Heart left ventricle (tissue), 16 donors: ENCODE data around the gene PTBP1. TPM values are rescaled to one million over a fixed set of nuclear protein-coding genes. Genes with fewer than 3 reads are reported as not detected.

Experiments
- ATAC-seq, 4 donors: fragments of 200-7000 bp; cut with Tn5 transposase; one replicate each; pipeline ENCODE4 v1.9.1; 2020 to 2022; ENCODE audit warnings: moderate library complexity in 4 of 4, mild to moderate bottlenecking in 3 of 4, moderate number of reproducible peaks in 1 of 4
- DNase-seq, 5 donors: peaks; one replicate each; pipeline ENCODE4 v3.0.0-alpha.2; 2020
- H3K27ac ChIP-seq, 12 donors: fragments of 200-600 bp; sonication (generic) in 4 of 12; one replicate each; pipeline versions ENCODE4 v1.5.0 to v1.8.0; 2016 to 2022; ENCODE audit warnings: mild to moderate bottlenecking in 2 of 12
- H3K27me3 ChIP-seq, 9 donors: fragments of 200-600 bp; sonication (generic) in 2 of 9; one replicate each; pipeline versions ENCODE4 v1.5.1 to v1.8.0; 2016 to 2022; ENCODE audit warnings: mild to moderate bottlenecking in 3 of 9
- H3K36me3 ChIP-seq, 9 donors: fragments of 200-600 bp; sonication (generic) in 2 of 9; one replicate each; pipeline versions ENCODE4 v1.5.0 to v1.8.0; 2018 to 2022; ENCODE audit warnings: mild to moderate bottlenecking in 2 of 9
- H3K4me1 ChIP-seq, 12 donors: fragments of 200-600 bp; sonication (generic) in 4 of 12; one replicate each; pipeline versions ENCODE4 v1.5.0 to v1.8.0; 2016 to 2022; ENCODE audit warnings: mild to moderate bottlenecking in 3 of 12
- H3K4me3 ChIP-seq, 12 donors: fragments of 200-600 bp; sonication (generic) in 4 of 12; one replicate each; pipeline versions ENCODE4 v1.5.0 to v1.8.0; 2017 to 2022; ENCODE audit warnings: mild to moderate bottlenecking in 9 of 12, moderate library complexity in 4 of 12
- H3K9me3 ChIP-seq, 12 donors: fragments of 200-600 bp; sonication (generic) in 4 of 12; one replicate each; pipeline versions ENCODE4 v1.5.0 to v1.8.0; 2016 to 2022; ENCODE audit warnings: mild to moderate bottlenecking in 1 of 12
- CTCF ChIP-seq, 12 donors: fragments of 200-600 bp; sonication (generic) in 4 of 12; IDR thresholded peaks; one replicate each; pipeline versions ENCODE4 v1.5.0 to v1.8.0; 2018 to 2022; ENCODE audit warnings: antibody characterized with exemption in 12 of 12, mild to moderate bottlenecking in 5 of 12
- POLR2A ChIP-seq, 2 donors: fragments of 450-650 bp; IDR thresholded peaks; one replicate each; pipeline ENCODE4 v1.6.1; 2017; ENCODE audit warnings: antibody characterized with exemption in 2 of 2, mild to moderate bottlenecking in 2 of 2, moderate library complexity in 2 of 2
- WGBS, 4 donors: extraction: QIAGEN DNeasy Blood & Tissue Kit in 2 of 4; methylation state at CpG; one replicate each; pipeline versions ENCODE4 v1.1.5 to v1.1.7; 2013 to 2018; 5-methylcytosine and 5-hydroxymethylcytosine counted together
- intact Hi-C, 10 donors: fragments of 100-400 bp; cut with DNase I; formaldehyde crosslinking; loops; one replicate each; pipeline versions ENCODE4 v1.11.1 to v1.14.2; 2022
- polyA plus RNA-seq, 2 donors: library from polyadenylated mRNA; stranded (reverse); fragments of 200-250 nt; gene quantifications; one replicate each; pipeline ENCODE4 v1.2.3, GENCODE V29; 2013
- total RNA-seq, 9 donors: library from RNA; depleted of rRNA in 2 of 9; stranded (reverse); fragments of >200 nt in 2 of 9; fragmentation: NEBNext Ultra II Directional in 3 of 9; extraction: Animal tissue kit (Norgen Biotek cat#: 25700) in 3 of 9; gene quantifications; one replicate each; pipeline versions ENCODE4 v1.1.0 to v1.2.4, GENCODE V29; 2016 to 2023
- donor health status: ischemic (EF 13 %, LVEDD 7.1; RV severe dilation, severe dysfunction).
- donor health status: healthy with polysubstance abuse.
- donor health status: DM: no; HTN: yes; CAD: no.
- donor health status: DM: no; HTN: no; CAD: no.
- donor health status: ischemic (EF 25% LVEDD 6.9; RV normal size, moderate dysfunction).
- donor health status: ischemic (EF 25% LVEDD 5.7; RV mildly dilated, moderate dysfunction).
- donor health status: healthy.
- donor health status: DM: yes; HTN: yes; CAD: no.
- donor health status: ischemic (EF 35%, LVEDD 5.7; RV mildly dilated, moderate dysfunction).
- donor health status: nonischemic (EF 11% LVEDD 7.7; RV severe dilation, severe dysfunction).
- donor health status: DM: yes; HTN: yes; CAD: no.
- donor health status: PGD.
- donor health status: ischemic (EF 29% LVEDD 5.4; RV normal size, mild dysfunction).
- donor health status: nonischemic (EF 23%, LVEDD 6.1; RV moderate dilation, normal function).

The PTBP1 gene
- total and polyA plus RNA-seq, 11 donors = 39.2 to 144 (median 55.1) TPM

- WGBS, 4 donors = 76 to 100% (median 85%) methylated on average over 2 to 7 of the region's 7 CpGs
- intact Hi-C loops = loop anchor here in 3 of 10 donors (5.0 kb wide), 3 partner anchors 92 to 217 kb away; partner anchors contain the start of genes CFD (in 1 of the 3) and WDR18 (in 1 of the 3)
- ATAC-seq (no peak), DNase-seq (no peak)
- H3K27me3 ChIP-seq = no peaks in the 10 kb centered on the region
- H3K36me3 ChIP-seq = no peaks in the 10 kb centered on the region
- no peak for TF ChIP-seq CTCF (IDR thresholded peaks at IDR 0.05)
- TF ChIP-seq POLR2A (IDR thresholded peaks at IDR 0.05) = no peak
- H3K4me1 ChIP-seq = peaks cover 0 to 1% (median 0%) of the 10 kb centered on the region in 12 donors
- H3K4me3 ChIP-seq = no peak overlapping the region
- no peaks in the 10 kb centered on the region for H3K9me3 ChIP-seq
- H3K27ac ChIP-seq = no peak overlapping the region
These were observed 32.0 kb upstream of the PTBP1 start for GRCh38 chr19:765179-765738.

DNA sequence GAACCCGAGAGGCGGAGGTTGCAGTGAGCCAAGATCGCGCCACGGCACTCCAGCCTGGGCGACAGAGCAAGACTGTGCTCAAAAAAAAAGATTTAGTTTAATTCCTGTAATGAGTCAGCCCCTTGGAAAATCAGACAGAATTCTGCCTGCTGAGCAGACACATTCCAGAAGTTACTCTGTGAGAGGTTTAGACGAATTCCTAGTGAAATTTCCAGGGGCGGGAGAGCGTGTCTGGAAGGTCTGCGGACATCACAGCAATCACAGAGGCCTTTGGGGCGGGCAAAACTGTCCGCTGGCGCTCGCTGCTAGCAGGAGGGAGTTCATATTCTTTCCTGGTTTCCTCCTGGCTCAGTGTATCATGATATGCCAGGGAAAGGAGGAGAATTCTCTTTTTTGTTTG lies 28.8 kb upstream of the PTBP1 start:
- ATAC-seq (no peak), DNase-seq (no peak)
- H3K4me1 ChIP-seq = peaks cover 0 to 11% (median 0%) of the 10 kb centered on the region in 12 donors
- intact Hi-C loops = loop anchor here in 4 of 10 donors (2.0 to 5.0 kb wide), 4 partner anchors 89 to 214 kb away; partner anchors contain the start of genes CFD (in 1 of the 4) and WDR18 (in 1 of the 4)
- H3K27ac ChIP-seq = no peak overlapping the region
- no peak overlapping the region for H3K4me3 ChIP-seq
- no peaks in the 10 kb centered on the region for H3K27me3 ChIP-seq
- 72 to 81% (median 76%) methylated on average over 14 of the region's 14 CpGs for WGBS, 4 donors
- TF ChIP-seq POLR2A (IDR thresholded peaks at IDR 0.05) (no peak), CTCF (IDR thresholded peaks at IDR 0.05) (no peak)
- no peaks in the 10 kb centered on the region for H3K36me3 ChIP-seq
- no peaks in the 10 kb centered on the region for H3K9me3 ChIP-seq

DNA sequence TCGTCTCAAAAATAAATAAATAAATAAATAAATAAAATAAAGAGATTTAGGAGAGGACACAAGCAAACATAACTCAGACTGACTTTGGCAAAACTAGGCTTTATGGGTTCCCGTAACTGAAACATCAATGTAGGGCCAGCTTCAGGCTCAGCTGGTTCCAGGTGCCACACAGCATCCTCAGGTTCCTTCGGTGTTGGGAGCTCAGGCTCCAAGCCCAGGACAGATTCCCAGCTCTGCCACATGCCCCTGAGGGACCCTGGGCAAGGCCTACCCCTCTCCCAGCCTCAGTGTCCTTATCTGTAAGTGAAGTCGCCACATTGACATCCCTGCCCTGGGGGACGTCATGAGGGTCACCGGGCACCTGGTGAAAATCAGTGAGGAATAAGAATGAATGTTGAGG lies 27.6 kb upstream of the PTBP1 start:
- ATAC-seq = no peak
- TF ChIP-seq CTCF (IDR thresholded peaks at IDR 0.05) (no peak), POLR2A (IDR thresholded peaks at IDR 0.05) (no peak)
- no peaks in the 10 kb centered on the region for H3K9me3 ChIP-seq
- H3K4me1 ChIP-seq = peaks cover 0 to 11% (median 0%) of the 10 kb centered on the region in 12 donors
- intact Hi-C loops = loop anchor here (1.0 to 10.0 kb wide), 12 partner anchors 85 to 218 kb away; partner anchors contain the start of genes WDR18 (in 7 of the 10), CFD (in 6 of the 10), ELANE (in 3 of the 10) and KISS1R (in 1 of the 10)
- no peaks in the 10 kb centered on the region for H3K36me3 ChIP-seq
- no peak overlapping the region for H3K4me3 ChIP-seq
- WGBS, 4 donors = 75 to 79% (median 77%) methylated on average over 6 of the region's 6 CpGs
- H3K27ac ChIP-seq = no peak overlapping the region
- DNase-seq = no peak
- no peaks in the 10 kb centered on the region for H3K27me3 ChIP-seq

DNA sequence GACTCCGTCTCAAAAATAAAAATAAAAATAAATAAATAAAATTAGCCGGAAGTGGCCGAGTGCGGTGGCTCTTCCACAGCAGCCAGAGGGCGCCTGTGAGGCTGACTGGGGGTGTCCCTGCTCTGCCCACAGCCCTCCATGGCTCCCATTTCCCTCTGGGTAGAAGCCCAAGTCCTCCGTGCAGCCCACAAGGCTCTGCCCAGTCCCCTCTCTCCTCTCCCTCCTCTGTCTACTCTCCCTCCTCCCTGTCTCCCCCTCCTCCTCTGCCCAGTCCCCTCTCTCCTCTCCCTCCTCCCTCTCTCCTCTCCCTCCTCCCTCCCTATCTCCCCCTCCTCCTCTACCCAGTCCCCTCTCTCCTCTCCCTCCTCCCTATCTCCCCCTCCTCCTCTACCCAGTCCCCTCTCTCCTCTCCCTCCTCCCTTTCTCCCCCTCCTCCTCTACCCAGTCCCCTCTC lies 25.9 kb upstream of the PTBP1 start:
- Histone ChIP-seq H3K4me1 (peaks cover 0 to 11% (median 0%) of the 10 kb centered on the region in 12 donors), H3K36me3 (no peaks in the 10 kb centered on the region), H3K27ac (no peak overlapping the region), H3K27me3 (no peaks in the 10 kb centered on the region), H3K4me3 (no peak overlapping the region), H3K9me3 (no peaks in the 10 kb centered on the region)
- TF ChIP-seq CTCF (IDR thresholded peaks at IDR 0.05) (peak; percentile 37 to 62 (median 54)), POLR2A (IDR thresholded peaks at IDR 0.05) (no peak)
- peak in 3 of 4 donors; percentile 41 to 66 (median 61) for ATAC-seq
- WGBS, 4 donors = 23 to 28% (median 26%) methylated on average over 6 of the region's 6 CpGs
- intact Hi-C loops = loop anchor here (2.0 to 10.0 kb wide), 8 partner anchors 83 to 216 kb away; partner anchors contain the start of genes WDR18 (in 6 of the 10), CFD (in 5 of the 10) and ELANE (in 3 of the 10)
- no peak for DNase-seq
